LNCaP clone FGC (cell line): ENCODE results near the gene MDFIC.
"Not testable (repeated sequence)": the region's sequence is repeated elsewhere in the genome, so short reads cannot be mapped to it uniquely, and the experiment has no call there.

Experiments
- DNase-seq: peaks from one replicate; pipeline ENCODE4 v3.0.0-alpha.2; 2011; ENCODE audit warnings: low read depth
- H3K4me3 ChIP-seq: 2 replicates; pipeline ENCODE4 v1.5.1; 2011; ENCODE audit warnings: mild to moderate bottlenecking, low read depth, low read length, control low read depth
- TF ChIP-seq, protein P1 (sequence below): IDR thresholded peaks from 2 replicates; pipeline ENCODE4 v1.5.1; 2012; ENCODE audit warnings: mild to moderate bottlenecking; ENCODE audit not compliant: control insufficient read depth, insufficient read depth; ENCODE audit errors: extremely low read depth

Gene MDFIC, protein sequence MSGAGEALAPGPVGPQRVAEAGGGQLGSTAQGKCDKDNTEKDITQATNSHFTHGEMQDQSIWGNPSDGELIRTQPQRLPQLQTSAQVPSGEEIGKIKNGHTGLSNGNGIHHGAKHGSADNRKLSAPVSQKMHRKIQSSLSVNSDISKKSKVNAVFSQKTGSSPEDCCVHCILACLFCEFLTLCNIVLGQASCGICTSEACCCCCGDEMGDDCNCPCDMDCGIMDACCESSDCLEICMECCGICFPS

DNA sequence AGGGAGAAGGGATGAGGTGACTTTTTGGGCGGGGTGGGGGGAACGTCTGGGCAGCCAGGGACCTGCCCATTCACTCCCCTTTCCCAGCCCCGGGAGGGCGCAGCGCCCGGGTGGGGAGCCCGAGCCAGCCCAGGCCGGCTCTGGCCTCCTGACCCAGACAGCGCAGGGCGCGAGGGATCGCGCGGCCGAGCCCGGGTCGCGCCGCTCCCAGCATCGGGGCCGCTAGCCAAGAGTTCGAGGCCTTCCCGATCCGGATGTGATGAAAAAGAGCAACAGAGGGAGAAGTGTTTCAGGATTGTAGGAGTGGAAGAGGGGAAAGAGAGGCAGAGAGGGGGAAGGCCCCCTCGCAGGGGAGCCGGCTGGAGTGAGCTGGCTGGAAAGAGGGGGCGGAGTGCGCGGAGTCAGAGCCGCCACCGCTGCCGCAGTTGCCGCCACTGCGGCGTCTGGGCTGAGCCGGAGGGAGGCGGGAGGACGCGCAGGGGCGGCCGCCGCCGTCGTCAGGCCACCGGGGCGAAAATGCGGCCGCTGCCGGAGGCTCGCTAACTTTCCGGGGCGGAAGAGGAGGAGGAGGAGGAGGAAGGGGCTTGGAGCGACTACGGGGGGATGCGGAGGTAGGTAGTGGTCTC lies at the start of gene MDFIC:
Gene MDFIC (plus strand): TSS at position 69 of the 626 bp plus-strand sequence. CDS start 940 bp downstream, outside the sequence.
- no peak for DNase-seq
- TF ChIP-seq, protein P1, sequence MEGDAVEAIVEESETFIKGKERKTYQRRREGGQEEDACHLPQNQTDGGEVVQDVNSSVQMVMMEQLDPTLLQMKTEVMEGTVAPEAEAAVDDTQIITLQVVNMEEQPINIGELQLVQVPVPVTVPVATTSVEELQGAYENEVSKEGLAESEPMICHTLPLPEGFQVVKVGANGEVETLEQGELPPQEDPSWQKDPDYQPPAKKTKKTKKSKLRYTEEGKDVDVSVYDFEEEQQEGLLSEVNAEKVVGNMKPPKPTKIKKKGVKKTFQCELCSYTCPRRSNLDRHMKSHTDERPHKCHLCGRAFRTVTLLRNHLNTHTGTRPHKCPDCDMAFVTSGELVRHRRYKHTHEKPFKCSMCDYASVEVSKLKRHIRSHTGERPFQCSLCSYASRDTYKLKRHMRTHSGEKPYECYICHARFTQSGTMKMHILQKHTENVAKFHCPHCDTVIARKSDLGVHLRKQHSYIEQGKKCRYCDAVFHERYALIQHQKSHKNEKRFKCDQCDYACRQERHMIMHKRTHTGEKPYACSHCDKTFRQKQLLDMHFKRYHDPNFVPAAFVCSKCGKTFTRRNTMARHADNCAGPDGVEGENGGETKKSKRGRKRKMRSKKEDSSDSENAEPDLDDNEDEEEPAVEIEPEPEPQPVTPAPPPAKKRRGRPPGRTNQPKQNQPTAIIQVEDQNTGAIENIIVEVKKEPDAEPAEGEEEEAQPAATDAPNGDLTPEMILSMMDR = no peak
- H3K4me3 ChIP-seq = peak within 1 kb of the TSS; percentile 16

DNA sequence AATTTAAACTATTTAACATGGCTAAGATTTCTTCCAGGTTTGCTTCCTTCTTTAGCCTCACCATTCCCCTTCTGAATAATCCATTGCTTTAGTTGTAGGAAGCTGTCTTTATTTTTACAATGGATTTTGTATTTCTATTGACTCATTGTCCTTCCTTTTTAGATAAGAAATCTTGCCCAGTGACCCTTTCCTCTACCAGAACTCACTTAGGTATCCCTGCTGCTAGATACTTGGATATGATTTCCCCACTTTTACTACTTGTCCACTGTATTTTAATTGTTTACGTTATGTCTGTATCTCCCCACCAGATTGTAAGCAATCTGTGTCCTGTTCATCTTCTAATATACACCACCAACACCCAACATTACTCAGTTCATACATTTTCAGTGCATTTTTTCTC lies 47.7 kb upstream of the MDFIC start:
- H3K4me3 ChIP-seq = no peak overlapping the region
- TF ChIP-seq, protein P1 = no peak
- no peak for DNase-seq

DNA sequence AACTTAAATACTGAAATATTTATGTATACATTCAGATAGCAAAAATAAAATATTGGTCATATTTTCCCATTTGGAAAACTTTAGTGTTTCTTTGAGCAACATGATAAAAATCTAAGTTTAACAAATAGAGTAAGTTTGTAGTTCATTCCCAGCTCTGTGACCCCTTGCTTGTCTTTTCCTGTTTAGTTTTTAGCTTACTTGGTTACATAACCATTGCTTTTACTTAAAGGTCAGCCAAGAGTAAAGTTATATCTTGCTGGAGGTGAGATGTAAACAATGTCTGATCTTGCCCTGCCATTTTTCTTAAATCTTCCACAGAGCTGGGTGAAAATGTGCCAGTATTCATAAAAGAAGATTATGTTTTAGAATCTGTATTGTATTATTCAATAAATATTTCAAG lies 46.7 kb upstream of the MDFIC start:
- TF ChIP-seq, protein P1 = no peak
- H3K4me3 ChIP-seq = no peak overlapping the region
- DNase-seq = no peak

DNA sequence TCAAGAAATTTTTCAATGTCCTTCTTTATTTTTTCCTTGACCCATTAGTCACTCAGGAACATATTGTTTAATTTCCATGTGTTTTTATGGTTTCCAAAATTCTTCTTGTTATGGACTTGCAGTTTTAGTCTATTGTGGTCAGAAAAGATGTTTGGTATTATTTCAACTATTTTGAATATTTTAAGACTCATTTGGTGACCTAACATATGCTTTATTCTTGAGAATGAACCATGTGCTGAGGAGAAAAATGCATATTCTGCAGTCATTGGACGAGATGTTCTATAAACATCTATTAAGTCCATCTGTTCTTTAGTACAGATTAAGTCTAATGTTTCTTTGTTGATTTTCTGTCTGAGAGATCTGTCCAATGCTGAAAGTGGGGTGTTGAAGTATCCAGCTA lies 42.3 kb upstream of the MDFIC start:
- no peak overlapping the region for H3K4me3 ChIP-seq
- DNase-seq = no peak
- TF ChIP-seq, protein P1 = no peak

DNA sequence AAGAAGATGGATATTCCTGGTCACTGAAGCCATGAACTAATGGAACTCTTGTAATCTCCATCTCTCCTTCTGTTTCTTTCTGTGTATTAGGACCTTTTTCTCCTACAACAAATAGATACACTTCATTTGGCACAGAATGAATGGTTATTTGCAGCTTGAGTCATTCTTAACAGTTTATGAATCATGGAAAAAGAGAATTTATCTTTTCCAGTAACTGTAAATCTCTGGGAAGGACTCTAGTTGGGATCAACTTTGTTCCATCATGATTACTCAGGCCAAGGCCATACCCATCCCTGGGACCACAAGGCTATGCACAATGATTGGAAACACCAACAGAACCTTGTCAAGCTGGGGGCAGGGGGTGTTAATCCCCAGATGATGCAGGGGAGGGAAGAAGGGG lies 36.1 kb upstream of the MDFIC start:
- TF ChIP-seq, protein P1 = no peak

DNA sequence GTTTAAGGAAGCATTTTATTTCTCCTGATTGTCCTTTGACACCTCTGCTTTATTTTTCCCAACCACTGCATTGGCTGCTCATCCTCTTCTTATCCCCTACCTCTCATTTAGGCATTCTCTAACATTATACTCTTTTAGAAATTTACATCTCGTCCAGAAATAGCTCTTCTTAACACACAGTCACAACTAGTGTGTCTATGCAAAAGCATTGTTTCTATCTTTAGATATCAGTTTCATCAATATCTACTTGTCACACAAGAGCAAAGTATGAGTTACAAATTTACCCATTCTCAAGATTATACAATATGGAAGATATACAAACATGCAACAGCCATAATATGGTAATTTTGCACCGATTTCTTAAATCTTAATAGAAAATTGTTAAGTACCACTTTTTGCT lies 35.7 kb upstream of the MDFIC start:
- DNase-seq = no peak
- TF ChIP-seq, protein P1 = no peak
- no peak overlapping the region for H3K4me3 ChIP-seq

More for the DNA sequence above, 36.1 kb upstream of the MDFIC start:
- no peak overlapping the region for H3K4me3 ChIP-seq
- DNase-seq = no peak

DNA sequence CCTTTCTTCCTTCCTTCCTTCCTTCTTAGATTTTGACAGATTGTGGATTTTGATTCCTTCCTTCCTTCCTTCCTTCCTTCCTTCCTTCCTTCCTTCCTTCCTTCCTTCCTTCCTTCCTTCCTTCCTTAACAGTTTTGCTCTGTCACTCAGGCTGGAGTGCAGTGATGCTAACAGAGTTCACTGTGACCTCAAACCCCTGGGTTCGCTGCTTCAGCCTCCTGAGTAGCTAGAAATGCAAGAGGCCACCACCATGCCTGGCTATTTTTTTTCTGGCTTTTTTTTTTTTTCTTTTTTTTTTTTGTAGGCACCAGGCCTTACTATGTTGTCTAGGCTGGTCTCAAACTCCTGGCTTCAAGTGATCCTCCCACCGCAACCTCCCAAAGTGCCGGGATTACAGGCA lies 32.8 kb upstream of the MDFIC start:
- not testable (repeated sequence) for DNase-seq, H3K4me3 ChIP-seq
